ENCODE results near the gene CDK14.

The CDK14 gene

DNA sequence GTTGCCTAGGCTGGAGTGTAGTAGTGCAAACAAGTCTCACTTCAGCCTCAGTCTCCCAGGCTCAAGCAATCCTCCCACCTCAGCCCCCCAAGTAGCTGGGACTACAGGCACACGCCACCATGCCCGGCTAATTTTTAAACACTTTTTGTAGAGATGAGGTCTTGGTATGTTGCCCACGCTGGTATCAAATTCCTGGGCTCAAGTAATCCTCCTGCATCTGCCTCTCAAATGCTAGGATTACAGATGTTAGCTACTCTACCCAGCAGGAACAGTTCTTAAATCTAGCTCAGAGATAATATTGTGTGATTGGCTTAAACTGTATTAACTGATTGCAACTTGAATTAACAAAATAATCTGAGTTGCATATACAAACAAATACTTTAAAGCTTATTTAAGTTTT lies 82.9 kb downstream of the CDK14 start:
- Histone ChIP-seq H3K36me3 (no peaks in the 10 kb centered on the region), H3K27ac (no peak overlapping the region), H3K9me3 (ENCODE audit: severe bottlenecking) (no peaks in the 10 kb centered on the region), H3K4me3 (ENCODE audit: low read depth, low read length) (no peak overlapping the region), H3K27me3 (ENCODE audit: insufficient read depth, low read depth, severe bottlenecking) (no peaks in the 10 kb centered on the region)
- no peak for TF ChIP-seq CTCF (IDR thresholded peaks at IDR 0.05; ENCODE audit: low read depth, low read length)
- no peak for DNase-seq

DNA sequence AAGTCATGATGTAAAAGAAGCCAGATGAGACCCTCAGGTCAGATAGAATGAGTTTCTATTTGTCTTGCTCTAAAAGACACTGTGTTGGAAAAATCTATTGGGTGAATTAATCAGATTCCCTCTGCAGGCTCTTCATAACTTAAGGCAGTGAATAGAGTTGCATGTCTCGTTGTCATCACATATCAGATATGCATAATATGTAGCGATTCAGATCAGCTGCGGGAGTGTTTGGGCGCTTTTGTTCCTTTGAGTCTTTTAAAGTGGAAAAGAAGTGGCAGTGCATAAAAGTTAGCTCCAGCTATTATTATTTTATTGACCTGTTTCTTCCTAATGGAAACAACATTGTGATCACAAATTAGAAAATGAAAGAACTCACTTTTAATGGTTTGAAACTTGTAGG lies 84.4 kb downstream of the CDK14 start:
- Histone ChIP-seq H3K27me3 (ENCODE audit: insufficient read depth, low read depth, severe bottlenecking) (no peaks in the 10 kb centered on the region), H3K36me3 (no peaks in the 10 kb centered on the region), H3K4me3 (ENCODE audit: low read depth, low read length) (no peak overlapping the region), H3K9me3 (ENCODE audit: severe bottlenecking) (no peaks in the 10 kb centered on the region), H3K27ac (no peak overlapping the region)
- no peak for TF ChIP-seq CTCF (IDR thresholded peaks at IDR 0.05; ENCODE audit: low read depth, low read length)
- no peak for DNase-seq

DNA sequence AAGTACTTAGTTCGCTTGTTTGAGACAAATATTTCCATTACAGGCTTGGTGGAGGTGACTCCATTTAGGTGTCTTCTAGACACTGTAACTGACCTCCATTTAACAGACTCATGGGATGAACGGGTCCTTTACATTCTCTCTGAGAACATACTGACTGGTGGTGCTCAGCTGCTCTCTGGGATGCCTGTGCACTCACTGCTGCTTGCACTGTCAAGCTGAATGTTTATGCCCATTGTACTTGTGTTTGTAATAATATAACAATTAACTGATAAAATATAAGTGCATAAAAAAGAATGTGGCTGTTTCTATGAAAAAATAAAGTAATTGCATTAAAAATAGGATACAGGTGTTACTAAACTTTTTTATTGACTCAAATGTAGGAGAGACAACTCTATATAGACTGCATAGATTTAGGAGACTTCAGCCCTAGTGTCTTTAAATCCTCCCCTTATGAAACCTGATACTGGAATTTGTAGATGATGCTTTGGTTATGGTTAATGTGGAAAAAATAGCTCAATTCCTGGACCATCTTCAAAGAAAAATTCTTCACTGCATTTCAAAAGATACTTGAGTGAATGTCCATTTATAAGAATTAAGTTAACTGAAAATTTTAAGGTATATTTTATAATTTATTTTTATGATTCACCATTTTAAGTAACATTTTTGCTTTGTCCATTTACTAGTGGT lies 85.4 kb downstream of the CDK14 start:
- no peak for DNase-seq
- Histone ChIP-seq H3K27ac (no peak overlapping the region), H3K4me3 (ENCODE audit: low read depth, low read length) (no peak overlapping the region), H3K9me3 (ENCODE audit: severe bottlenecking) (no peaks in the 10 kb centered on the region), H3K27me3 (ENCODE audit: insufficient read depth, low read depth, severe bottlenecking) (no peaks in the 10 kb centered on the region), H3K36me3 (no peaks in the 10 kb centered on the region)
- TF ChIP-seq CTCF (IDR thresholded peaks at IDR 0.05; ENCODE audit: low read depth, low read length) = no peak

GRCh38 chr7:90686146-90686545 lies 90.0 kb downstream of the CDK14 start:
- Histone ChIP-seq H3K4me3 (ENCODE audit: low read depth, low read length) (no peak overlapping the region), H3K27me3 (ENCODE audit: insufficient read depth, low read depth, severe bottlenecking) (no peaks in the 10 kb centered on the region), H3K27ac (no peak overlapping the region), H3K36me3 (no peaks in the 10 kb centered on the region), H3K9me3 (ENCODE audit: severe bottlenecking) (no peaks in the 10 kb centered on the region)
- TF ChIP-seq CTCF (IDR thresholded peaks at IDR 0.05; ENCODE audit: low read depth, low read length) = no peak
- no peak for DNase-seq

DNA sequence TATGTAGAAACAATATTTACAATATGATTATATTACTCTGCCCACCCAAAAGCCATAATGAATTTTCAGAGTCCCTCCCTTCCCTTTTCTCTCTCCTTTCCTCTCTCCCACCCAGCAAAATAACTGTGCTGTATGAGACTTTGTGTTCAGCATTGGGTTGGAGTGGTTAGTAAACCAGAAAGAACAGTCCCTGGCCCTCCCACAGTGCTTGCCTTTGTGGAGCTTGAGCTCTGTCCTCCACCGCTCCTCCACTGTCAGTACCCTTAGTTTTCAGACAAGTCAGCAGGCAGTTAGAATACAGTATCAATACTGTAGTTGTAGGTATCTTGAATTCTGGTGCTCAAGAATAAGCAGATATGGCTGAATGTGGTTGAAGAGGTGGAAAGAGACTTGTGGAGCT lies 92.7 kb downstream of the CDK14 start:
- DNase-seq = no peak
- no peak overlapping the region for H3K4me3 ChIP-seq (ENCODE audit: low read depth, low read length)
- H3K9me3 ChIP-seq (ENCODE audit: severe bottlenecking) = no peaks in the 10 kb centered on the region
- no peak for TF ChIP-seq CTCF (IDR thresholded peaks at IDR 0.05; ENCODE audit: low read depth, low read length)
- H3K36me3 ChIP-seq = no peaks in the 10 kb centered on the region
- no peaks in the 10 kb centered on the region for H3K27me3 ChIP-seq (ENCODE audit: insufficient read depth, low read depth, severe bottlenecking)
- no peak overlapping the region for H3K27ac ChIP-seq

GRCh38 chr7:90689260-90689659 lies 93.1 kb downstream of the CDK14 start:
- no peak for TF ChIP-seq CTCF (IDR thresholded peaks at IDR 0.05; ENCODE audit: low read depth, low read length)
- Histone ChIP-seq H3K27ac (no peak overlapping the region), H3K9me3 (ENCODE audit: severe bottlenecking) (no peaks in the 10 kb centered on the region), H3K4me3 (ENCODE audit: low read depth, low read length) (no peak overlapping the region), H3K27me3 (ENCODE audit: insufficient read depth, low read depth, severe bottlenecking) (no peaks in the 10 kb centered on the region), H3K36me3 (no peaks in the 10 kb centered on the region)
- no peak for DNase-seq
